NOMO-1 treated with dmso at 0.1 percent for 144 hours (cell line): ENCODE measurements around the gene KIF3B.
A peak's percentile ranks its signal among the peaks of the same experiment; 100 is the strongest.

ENCODE experiments used
- DNase-seq: peaks from one replicate; lab custom pipeline; 2025; ENCODE audit not compliant: unreplicated experiment; lab: John Stamatoyannopoulos, UW

The KIF3B gene

DNA sequence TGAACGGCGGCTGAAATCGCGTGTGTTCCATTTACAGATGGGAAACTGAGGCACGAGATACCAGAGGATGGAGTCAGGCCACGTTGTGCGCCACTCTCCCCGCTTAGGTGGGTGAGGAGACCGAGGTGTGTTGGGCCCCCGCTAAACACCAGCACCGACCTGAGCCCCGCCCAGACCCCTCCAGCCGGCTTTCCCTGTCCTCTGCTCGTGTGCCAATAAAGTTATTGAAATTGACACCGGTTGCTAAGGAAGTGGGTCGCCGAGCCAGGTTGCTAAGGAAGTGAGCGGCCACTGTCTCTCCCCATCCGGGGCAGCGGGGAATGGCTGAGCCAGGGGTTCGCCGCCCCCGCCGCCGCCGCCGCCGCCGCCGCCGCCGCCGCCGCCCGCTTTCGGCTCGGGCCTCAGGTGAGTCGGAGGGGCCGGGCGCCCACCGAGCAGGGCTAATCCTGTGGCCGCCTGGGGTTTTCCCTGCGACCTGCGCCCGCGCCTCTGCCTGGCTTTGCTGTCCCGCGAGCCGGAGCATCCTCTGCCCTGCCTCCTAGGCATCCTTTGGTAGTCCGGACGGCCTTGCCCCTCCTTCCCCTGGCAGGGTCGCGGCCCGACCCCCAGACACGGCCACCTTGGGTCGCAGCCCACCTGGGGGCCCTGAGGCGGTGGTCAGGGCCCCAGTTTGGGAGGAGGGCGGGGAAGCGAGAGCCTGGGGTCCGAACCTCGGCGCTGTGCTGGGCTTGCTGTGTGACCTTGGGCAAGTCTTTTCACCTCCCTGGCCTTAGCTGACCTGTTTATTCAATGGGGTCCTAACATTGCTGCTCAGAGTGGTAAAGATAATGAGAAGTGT is at the start of gene KIF3B:
Gene KIF3B, plus strand, starts transcription at position 291 of the 838 bp plus-strand sequence. CDS start 32,127 bp downstream, outside the sequence.
- peak; percentile 75 for DNase-seq

DNA sequence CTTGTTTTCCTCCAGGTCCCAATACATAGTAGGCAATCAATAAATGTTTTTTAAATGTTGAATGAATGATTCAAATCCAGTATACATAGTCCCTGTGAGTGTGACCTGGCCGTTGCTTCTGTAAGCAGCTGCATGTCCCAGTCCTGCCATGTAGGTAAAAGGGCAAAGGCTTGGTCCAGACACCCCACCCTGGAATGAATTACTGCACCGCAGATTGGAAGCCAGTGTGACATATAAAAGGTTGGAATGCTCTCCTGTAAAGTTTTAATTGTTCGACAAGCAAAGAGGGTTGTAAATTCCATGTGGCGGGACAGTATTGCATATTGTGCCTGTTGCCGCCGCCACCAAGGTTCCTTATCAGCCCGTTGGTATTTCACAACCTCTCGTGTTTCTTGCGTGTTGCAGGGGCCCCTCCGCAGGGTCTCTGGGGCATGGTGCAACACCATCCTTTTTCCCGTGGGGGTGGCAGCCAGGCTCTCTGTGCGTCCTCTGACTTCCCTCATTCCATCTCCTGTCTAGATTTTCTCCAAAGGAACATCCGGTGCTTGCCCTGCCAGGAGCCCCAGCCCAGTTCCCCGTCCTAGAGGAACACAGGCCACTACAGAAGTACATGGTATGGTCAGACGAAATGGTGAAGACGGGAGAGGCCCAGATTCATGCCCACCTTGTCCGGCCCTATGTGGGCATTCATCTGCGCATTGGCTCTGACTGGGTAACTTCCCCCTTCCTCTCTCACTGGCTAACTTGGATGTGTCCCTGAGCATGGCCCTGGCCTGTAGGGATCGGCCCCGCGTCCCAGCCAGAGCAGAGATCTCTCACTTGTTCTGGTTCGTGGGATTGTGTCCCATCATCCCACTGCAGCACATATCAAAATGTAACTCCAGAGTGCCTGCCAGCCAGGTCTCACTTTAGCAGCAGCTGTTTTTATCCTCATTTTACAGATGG is 49.4 kb upstream of the KIF3B start:
- DNase-seq, result peak; percentile 85

DNA sequence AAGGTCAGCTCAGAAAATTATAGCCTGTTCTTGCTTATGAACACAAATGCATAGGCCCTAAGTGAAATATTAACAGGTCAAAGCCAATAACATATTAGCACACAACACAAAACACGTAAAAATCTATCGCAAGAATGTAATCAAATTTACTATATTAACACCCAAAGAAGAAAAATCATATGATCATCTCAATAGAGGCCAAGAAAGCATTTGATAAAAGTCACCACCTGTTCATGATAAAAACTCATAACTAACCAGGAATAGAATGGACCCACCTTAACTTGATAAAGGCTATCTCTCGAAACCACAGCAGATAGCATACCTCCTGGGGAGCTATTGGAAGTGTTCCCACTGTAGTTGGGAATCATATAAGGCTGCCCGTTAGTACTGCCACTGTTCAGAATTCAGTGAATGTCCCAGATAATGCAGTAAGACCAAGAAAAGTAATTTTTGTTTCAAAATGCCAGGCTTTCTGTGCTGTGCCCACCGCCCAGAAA is 48.2 kb upstream of the KIF3B start:
- DNase-seq, result no peak

- no peak for DNase-seq
These were observed 46.7 kb upstream of the KIF3B start for GRCh38 chr20:32230707-32231106.

GRCh38 chr20:32231245-32231644 is 46.2 kb upstream of the KIF3B start:
- DNase-seq, result no peak

DNA sequence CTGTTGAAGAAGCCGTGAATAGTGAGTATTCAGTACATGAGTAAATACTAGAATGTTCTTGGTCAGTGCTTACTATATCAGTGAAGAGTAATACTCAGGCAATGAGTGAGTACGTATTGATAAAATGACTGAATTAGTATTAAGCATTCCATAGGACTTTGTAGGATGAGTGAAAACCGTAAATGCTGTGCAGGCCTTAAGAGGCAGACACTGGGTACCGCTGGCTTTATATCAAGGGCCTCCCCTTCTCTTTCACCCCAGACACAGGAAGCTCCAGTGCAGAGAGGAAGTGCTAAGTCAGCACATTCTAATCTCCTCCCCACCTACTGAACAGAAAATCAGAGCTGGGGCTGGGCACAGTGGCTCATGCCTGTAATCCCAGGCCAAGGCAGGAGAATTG is 45.6 kb upstream of the KIF3B start:
- DNase-seq, result no peak

DNA sequence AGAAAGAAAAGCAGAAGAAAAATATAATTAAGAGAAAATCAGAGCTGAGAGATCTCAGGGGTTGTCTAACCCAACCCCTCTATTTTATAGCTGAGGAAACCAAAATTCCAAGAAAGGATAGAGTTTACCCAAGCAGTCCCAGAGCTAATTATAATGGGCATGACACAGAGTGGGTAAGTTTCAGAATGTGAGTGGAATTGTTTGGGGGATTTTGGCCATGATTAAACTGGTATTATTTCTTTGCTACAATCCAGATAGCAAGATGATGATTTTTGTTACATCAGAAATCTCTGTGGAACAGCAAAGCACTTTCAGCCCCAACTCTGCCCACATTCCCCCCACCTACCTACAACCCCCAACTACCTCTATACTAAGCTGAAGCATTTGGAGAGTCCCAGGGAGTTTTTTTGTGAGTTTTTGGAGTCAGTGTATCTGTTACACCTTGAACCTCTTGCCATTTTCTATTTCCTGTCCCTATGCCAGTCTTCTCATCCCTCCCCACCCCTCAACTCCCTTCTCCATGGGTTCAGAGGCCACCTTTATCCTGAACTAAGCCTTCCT is 45.0 kb upstream of the KIF3B start:
- no peak for DNase-seq

DNA sequence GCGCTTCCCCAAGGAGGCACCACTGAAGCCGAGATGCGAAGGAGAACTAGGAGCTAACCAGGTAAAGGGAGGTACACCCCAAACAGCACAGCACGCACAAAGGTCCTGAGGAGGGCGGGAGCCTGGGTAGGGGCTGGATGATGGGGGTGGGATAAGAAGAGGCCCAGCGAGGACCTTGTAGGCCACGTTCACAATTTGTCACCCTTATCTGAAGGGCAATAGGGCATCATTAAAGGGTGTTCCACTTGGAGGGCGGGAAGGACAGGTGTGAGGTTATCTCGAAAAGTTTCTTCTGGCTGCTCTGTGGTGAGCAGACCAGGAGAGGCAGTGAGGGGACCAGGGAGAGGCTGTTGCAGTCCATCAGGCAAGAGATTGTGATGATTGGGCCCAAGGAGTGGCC is 44.2 kb upstream of the KIF3B start:
- no peak for DNase-seq

DNA sequence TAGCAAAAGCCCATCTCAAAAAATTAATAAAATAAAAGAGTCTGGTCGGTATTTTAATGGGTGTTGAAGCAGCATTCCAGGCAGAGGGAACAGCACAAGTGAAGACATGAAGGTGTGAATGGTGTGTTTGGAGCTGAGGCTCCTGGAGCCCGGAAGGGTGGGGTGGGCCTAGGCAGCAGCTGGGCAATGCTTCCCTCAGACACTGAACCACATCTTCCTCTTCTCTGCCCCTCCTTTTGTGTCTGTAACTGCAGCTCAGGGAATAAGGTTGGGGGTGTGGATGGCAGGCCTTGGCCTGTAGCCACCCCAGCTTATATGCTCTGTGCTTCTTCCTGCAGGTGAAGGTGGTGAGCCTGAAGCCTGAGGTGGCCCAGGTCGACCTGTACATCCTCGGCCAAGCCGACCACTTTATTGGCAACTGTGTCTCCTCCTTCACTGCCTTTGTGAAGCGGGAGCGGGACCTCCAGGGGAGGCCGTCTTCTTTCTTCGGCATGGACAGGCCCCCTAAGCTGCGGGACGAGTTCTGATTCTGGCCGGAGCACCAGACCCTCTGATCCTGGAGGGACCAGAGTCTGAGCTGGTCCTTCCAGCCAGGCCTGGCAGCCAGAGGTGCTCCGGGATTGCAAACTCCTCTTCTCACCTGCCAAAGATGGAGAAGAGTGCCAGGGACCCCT is 43.2 kb upstream of the KIF3B start:
- DNase-seq, result peak; percentile 25

DNA sequence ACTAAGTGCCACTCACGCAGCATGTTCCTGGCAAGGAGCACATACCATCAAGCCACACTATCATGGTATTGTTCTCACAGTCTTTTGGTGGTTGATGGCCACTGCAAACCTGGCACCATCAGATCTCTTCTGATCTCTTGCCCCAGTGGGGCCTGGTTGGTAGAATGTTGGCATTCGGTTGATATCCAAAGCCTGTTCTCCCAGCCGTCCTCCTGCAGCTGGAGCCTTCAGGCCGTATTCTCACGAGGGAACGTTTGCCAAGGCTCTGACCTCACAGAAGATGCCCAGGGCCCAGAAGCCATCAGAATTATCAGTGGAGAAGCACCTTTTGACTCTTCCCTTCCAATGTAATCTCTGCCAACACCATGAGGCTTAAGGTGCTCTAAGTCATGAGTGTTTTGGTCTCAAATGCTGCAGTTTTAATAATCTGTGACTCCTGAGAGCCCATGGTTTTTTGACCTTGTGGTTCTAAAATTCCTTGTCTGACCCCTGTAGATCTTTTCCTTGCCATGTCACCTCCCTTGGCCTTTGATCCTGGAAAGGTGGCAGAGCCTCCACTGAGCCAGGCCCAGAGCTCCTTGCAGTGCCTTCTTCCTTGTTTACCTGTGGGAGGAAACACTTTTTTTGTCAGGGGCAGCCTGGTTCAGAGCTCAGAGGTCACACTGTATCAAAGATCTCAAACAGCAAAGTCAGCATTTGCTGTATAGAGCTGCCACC is 42.0 kb upstream of the KIF3B start:
- no peak for DNase-seq

GRCh38 chr20:32236048-32236533 is 41.4 kb upstream of the KIF3B start:
- no peak for DNase-seq

DNA sequence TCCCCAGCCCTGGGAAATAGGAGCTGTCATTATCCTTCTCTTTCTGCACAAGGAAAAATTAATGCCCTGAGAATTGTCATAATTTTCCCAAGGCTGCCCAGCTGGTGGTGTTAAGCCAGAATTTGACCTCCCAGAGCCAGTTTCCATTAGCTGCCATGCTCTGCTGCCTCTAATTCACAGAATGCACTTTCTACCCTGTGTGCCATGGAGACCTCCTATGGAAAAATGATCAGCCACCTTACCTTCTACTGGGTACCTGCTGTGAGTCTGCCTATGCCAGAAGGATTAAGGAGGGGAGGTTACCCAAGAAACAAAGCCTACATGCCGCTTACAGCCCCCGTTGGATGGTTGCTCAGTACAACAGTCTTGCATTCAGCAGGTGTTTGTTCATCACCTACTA is 40.6 kb upstream of the KIF3B start:
- no peak for DNase-seq

DNA sequence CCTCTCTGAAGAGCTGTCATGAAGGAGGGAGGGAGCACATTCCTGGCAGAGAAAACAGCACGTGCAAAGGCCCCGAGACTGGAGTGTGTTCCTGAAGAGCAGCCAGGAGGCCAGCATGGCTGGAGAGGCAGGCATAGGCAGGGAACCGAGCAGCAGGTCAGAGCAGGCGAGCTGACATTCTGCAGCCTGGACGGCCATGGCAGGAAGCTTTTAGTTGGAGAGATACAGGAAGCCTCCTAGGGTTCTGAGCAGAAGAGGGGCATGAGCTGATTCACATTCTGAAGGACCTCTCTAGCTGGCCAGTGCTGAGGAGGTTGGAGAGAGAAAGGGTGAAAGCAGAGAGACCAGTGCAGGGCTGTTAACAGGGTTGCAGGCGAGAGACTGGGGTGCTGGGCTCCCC is 40.0 kb upstream of the KIF3B start:
- DNase-seq, result no peak

DNA sequence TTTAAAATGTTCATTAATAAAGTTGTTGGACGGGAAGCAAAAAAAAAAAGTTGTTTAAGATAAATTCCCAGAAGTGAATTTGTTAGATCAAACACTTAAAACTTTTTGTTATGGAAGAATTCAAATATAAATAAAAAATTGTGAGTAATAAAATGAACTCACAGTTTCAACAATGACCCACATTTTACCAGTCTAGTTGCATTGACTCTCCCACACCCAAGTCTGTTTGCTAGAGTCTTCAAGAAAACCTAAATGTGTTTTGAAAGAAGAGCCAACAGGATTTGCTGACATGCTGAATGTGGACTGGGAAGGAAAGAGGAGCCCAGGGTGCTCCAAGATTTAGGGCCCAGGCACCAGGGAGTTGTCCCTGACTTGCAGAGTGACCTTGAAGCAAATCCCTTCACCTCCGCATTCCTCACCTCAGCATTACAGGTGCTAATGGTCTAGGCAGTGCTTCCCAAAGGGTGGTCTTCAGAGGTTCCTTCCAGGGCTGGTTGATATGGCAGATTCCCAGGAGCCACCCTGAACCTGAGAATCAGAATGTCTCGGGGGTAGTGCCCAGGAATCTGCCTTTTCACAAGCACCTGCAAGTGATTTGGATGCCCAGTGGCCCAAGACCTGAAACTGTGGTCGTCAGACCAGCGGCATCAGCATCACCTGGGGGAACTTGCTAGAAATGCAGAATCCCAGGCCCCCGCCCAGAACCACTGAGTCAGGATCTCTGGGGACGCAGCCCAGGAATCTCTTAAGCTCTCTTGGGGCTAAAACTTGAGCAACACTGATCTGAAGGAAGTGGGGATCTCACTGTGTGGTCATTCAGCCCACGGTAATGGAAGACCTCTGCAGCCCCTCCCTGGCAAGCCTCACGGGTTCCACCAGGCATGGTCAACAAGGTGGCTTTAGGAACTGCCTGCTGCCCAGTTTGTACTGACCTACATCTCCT is 38.7 kb upstream of the KIF3B start:
- DNase-seq, result no peak

- no peak for DNase-seq
These were observed 37.2 kb upstream of the KIF3B start for GRCh38 chr20:32240205-32240604.

GRCh38 chr20:32241807-32242206 is 35.6 kb upstream of the KIF3B start:
- DNase-seq, result no peak

DNA sequence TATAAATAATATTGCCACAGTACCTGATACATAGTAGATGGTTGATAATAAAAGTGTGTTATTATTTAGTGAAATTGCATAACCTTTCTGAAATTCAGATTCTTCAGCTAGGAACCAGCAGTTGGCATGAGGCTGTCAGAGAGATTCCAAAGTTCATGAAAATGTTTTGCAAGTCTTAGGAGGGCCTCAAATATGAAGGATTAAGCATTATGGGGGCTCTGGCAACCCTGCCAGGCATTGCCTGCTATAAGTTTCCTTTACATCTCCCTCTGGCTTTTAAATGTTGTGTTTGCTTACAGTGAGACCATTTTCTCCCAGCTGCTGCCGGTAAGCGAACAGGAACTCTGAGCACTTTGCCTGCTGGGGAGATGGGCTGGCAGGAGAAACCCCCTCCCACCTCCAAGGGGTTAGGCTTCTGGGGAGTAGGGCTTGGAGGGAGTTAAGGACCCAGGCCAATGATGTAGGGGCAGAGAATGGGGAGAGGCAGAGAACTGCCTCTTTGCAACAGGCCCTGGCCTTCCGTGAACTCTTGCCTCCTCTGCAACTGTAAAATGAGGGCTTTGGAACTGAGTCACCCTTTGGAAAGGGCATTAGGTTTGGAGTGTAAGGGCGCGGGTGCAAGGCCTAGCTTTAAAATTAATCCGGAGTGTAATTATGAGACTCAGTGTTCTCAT is 33.2 kb upstream of the KIF3B start:
- DNase-seq, result no peak

- DNase-seq, result no peak
These were observed 32.5 kb upstream of the KIF3B start for GRCh38 chr20:32244959-32245358.
